NB4 (cell line): ENCODE results near the gene NR6A1.

Experiments used
- CTCF ChIP-seq: IDR thresholded peaks from one replicate; pipeline ENCODE4 v1.5.1; 2012; ENCODE audit warnings: low read depth, low read length
- POLR2A ChIP-seq: IDR thresholded peaks from 2 replicates; pipeline ENCODE4 v1.6.1; 2011; ENCODE audit warnings: mild to moderate bottlenecking; ENCODE audit not compliant: insufficient read length; ENCODE audit errors: extremely low read depth
- TF ChIP-seq, protein P1 (sequence below): IDR thresholded peaks from 2 replicates; pipeline ENCODE4 v1.6.1; 2011; ENCODE audit warnings: low read depth, low read length

DNA sequence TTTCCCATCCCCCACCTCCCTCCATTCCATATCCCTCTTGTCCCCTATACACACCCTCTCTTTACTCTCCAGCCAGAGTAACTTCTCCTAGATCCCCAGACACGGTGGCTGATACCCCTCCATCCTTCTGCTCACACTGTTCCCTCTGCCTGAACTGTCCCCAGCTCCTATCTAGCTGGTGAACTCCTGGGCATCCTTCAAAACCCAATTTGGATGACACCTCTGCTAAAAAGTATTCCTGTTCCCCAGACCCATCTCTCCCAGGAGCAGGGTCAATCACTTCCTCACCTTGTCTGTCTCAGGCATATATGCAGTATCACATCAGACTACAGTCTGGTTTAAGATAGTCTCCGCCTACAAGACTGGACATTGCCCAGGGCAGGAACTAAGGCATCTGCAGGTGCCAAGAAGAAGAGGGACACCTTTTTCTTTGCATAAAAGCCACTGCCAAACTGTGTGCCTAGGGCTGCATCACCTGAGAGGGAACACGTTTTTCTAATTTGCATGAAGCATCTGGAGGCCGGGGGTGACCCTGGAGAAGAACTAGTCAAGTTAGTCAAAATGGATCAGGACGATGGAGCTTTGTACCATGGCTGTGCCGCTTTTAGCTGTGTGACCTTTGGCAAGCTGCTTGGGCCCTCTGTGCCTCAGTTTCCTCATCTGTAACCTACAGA, 291.0 kb downstream of the NR6A1 start:
- TF ChIP-seq CTCF, result no peak
- TF ChIP-seq POLR2A, result no peak
- TF ChIP-seq, protein P1, sequence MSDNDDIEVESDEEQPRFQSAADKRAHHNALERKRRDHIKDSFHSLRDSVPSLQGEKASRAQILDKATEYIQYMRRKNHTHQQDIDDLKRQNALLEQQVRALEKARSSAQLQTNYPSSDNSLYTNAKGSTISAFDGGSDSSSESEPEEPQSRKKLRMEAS, result no peak
